Astrocyte of the spinal cord (primary cell): ENCODE measurements around the gene ZNF101.

Source experiments
- DNase-seq: peaks from one replicate; pipeline ENCODE4 v3.0.0; 2011; ENCODE audit warnings: low read depth, low spot score
- H3K4me3 ChIP-seq: 2 replicates; pipeline ENCODE4 v1.5.1; 2011; ENCODE audit warnings: low read depth, mild to moderate bottlenecking, low read length, moderate library complexity
- in situ Hi-C: cut with HindIII; loops from 2 replicates; pipeline ENCODE4 v1.10.0; 2017; ENCODE audit warnings: low sequenced_read_pairs
- TF ChIP-seq, protein P1 (sequence below): IDR thresholded peaks from 2 replicates; pipeline ENCODE4 v1.5.1; 2012; ENCODE audit warnings: low read depth, mild to moderate bottlenecking, low read length, inconsistent platforms

ZNF101 gene

GRCh38 chr19:19655051-19655594, 13.5 kb upstream of the ZNF101 start:
- TF ChIP-seq, protein P1, sequence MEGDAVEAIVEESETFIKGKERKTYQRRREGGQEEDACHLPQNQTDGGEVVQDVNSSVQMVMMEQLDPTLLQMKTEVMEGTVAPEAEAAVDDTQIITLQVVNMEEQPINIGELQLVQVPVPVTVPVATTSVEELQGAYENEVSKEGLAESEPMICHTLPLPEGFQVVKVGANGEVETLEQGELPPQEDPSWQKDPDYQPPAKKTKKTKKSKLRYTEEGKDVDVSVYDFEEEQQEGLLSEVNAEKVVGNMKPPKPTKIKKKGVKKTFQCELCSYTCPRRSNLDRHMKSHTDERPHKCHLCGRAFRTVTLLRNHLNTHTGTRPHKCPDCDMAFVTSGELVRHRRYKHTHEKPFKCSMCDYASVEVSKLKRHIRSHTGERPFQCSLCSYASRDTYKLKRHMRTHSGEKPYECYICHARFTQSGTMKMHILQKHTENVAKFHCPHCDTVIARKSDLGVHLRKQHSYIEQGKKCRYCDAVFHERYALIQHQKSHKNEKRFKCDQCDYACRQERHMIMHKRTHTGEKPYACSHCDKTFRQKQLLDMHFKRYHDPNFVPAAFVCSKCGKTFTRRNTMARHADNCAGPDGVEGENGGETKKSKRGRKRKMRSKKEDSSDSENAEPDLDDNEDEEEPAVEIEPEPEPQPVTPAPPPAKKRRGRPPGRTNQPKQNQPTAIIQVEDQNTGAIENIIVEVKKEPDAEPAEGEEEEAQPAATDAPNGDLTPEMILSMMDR: no peak
- in situ Hi-C loops: no loop called here
- no peak for DNase-seq
- H3K4me3 ChIP-seq: no peak overlapping the region

DNA sequence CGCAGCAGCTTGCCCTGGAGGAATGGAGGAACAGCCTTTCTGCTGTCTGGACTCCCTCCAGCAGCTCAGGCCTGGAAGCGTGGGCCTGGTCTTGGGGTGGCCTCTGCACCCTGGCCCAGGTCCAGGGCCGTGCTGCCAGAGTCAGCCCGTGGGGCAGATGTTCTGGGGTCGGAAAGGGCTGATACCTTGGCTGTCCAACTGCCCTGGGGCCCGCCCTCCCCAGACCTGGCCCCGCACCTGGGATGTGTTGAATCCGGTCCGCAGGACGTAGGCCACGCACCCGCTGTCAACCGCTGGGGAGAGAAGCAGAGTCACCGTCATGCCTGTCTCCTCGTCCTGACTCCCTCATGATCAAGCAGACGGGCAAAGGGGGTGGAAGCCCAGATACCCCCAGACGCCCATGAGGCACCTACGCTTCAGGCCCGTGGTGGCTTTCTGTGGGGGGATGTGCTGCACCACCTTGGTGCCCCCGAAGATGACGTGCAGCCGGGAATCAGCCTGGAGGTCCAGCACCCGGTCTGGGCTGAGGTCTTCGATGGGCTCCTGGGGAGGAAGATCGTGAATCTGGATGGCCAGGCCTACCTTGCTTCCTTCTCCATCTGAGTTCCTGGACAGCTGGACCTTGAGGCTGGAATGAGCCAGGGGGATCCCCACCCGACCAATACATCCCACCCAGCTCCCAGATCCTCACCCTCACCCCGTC, 12.8 kb upstream of the ZNF101 start:
- no peak overlapping the region for H3K4me3 ChIP-seq
- in situ Hi-C loops: no loop called here
- no peak for DNase-seq
- TF ChIP-seq, protein P1: no peak

DNA sequence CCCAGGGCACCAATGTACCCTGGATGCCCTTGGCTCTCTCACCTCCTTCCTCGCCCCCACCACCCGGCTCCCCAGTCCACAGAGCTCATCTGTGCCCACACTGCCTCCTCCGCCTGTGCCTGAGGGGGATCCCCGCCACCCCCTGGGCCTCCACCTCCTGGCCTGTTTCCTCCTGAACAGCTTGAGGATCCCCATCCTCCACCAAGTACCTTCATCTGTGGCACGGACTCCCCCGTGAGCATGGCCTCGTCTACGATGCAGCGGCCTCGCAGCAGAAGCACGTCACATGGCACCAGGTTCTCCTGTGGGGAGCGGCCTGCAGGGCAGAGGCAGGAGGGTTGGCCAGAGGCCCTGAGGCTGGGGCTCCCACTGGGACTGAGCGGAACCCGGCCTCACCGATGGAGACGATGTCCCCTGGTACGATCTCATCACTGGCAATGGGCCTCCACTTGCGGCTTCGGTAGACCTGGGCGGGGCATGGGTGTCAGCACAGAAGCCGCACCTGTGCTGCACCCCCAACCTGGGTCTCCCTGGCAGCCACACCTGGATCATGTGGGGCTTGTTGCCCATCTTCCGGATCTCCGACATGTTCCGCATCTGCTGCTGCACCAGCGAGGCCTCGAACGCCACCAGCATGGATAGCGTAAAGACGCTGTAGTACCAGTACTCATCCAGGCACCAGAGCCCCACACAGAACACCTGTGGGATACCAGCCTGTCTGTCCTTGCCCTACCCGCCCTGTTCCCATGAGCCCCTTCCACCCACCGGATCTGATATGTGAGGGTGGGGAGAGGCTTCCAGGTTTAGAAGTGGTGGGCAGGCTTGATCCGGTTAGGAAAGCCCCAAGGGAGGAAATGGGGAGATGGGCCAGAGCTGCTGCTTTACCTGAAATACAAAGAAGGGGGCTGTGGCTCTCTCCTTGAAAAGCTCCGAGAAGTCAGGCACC, 11.9 kb upstream of the ZNF101 start:
- TF ChIP-seq, protein P1: no peak
- H3K4me3 ChIP-seq: no peak overlapping the region
- no peak for DNase-seq
- in situ Hi-C loops: no loop called here

DNA sequence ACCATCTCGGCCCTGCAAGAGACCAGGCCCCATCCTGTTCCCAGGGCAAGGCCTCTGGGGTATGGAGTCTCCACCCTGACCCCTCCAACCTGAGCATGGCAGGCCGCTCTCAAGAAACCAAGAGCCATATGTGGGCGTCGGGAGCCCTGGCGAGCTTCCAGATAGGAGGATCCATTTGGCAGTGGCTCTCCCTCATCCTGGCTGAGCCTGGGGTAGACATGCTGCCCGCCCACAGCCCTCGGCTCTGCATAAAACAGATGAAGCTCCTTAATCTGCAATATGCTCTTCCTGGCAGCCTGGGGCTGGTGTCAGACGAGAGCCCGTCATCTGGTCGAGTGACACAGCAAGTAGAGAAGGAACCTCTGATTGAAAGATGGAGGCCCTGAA, 11.2 kb upstream of the ZNF101 start:
- in situ Hi-C loops: no loop called here
- DNase-seq: no peak
- TF ChIP-seq, protein P1: no peak
- H3K4me3 ChIP-seq: no peak overlapping the region

- in situ Hi-C loops: no loop called here
- no peak for DNase-seq
- TF ChIP-seq, protein P1: no peak
- no peak overlapping the region for H3K4me3 ChIP-seq
These were observed 8.9 kb upstream of the ZNF101 start for GRCh38 chr19:19659646-19660245.

GRCh38 chr19:19661141-19661674, 7.4 kb upstream of the ZNF101 start:
- TF ChIP-seq, protein P1: no peak
- no peak overlapping the region for H3K4me3 ChIP-seq
- DNase-seq: no peak
- in situ Hi-C loops: no loop called here
